K562 (cell line): ENCODE results near the gene BPI. TPM values are rescaled to one million over a fixed set of nuclear protein-coding genes. Genes with fewer than 3 reads are reported as not detected.

Experiments
- ATAC-seq: fragments of 200-7000 bp; cut with Tn5 transposase; 3 replicates; pipeline ENCODE4 v1.9.1; 2020; ENCODE audit warnings: moderate library complexity
- BruUV-seq: library from RNA; stranded (reverse); fragments of 400-500 nt; replicated peaks from 2 replicates; lab custom pipeline; 2021; lab: Mats Ljungman, UMichigan
- CTCF ChIA-PET: fragments of 300-600 bp; formaldehyde crosslinking; extraction: SDS; loops from one replicate; lab custom pipeline; 2021; ENCODE audit warnings: low intra/inter-chr PET ratio; lab: Yijun Ruan, JAX
- POLR2A ChIA-PET: fragments of 300-600, 350-650 bp; sonication (Branson Sonifier 250); formaldehyde crosslinking; extraction: SDS; loops from one replicate; lab custom pipeline; 2021; ENCODE audit warnings: antibody characterized with exemption, inconsistent platforms; lab: Yijun Ruan, JAX
- DNase-seq, 4 experiments: peaks; one replicate each; pipeline versions ENCODE4 v3.0.0 to v3.0.0-alpha.2; 2011 to 2018; ENCODE audit warnings: low spot score in 3 of 4, mixed read lengths in 3 of 4; ENCODE audit errors: extremely low read depth in 1 of 4
- FAIRE-seq: peaks from 2 replicates; lab custom pipeline; 2011; peaks lifted over from hg19 to GRCh38; lab: Jason Lieb, UNC
- H2AFZ ChIP-seq: 2 replicates; pipeline ENCODE4 v1.6.0; 2011; ENCODE audit warnings: low read depth, low read length, control low read depth, inconsistent platforms
- H3K27ac ChIP-seq: fragments of 200-600 bp; 3 replicates; pipeline ENCODE4 v1.8.0; 2011; ENCODE audit warnings: low read depth, mild to moderate bottlenecking, control low read depth, inconsistent platforms, low read length, moderate library complexity, mixed read lengths; ENCODE audit errors: extremely low read depth
- H3K27me3 ChIP-seq, 2 experiments: fragments of 300-600 bp in 1 of 2; 2 replicates in 1 of 2; 3 replicates in 1 of 2; pipeline versions ENCODE4 v1.6.0 to v1.8.0; 2011; ENCODE audit warnings: inconsistent platforms in 2 of 2, low read length in 2 of 2, mild to moderate bottlenecking in 1 of 2, mixed read lengths in 1 of 2, moderate library complexity in 1 of 2; ENCODE audit not compliant: control insufficient read depth in 2 of 2, insufficient read depth in 2 of 2
- H3K36me3 ChIP-seq: fragments of 300-600 bp; 3 replicates; pipeline ENCODE4 v1.8.0; 2011; ENCODE audit warnings: mild to moderate bottlenecking, low read length, inconsistent platforms; ENCODE audit not compliant: control insufficient read depth, insufficient read depth
- H3K4me1 ChIP-seq, 2 experiments: fragments of 200-600 bp in 1 of 2; replicated peaks in 1 of 2; 2 replicates in 1 of 2; 3 replicates in 1 of 2; pipeline versions ENCODE4 v1.5.1 to v1.8.0; 2011; ENCODE audit warnings: inconsistent platforms in 2 of 2, low read length in 2 of 2, mild to moderate bottlenecking in 1 of 2, mixed read lengths in 1 of 2, moderate library complexity in 1 of 2; ENCODE audit not compliant: control insufficient read depth in 2 of 2, insufficient read depth in 2 of 2
- H3K4me2 ChIP-seq: 2 replicates; pipeline ENCODE4 v1.6.1; 2011; ENCODE audit warnings: low read length, control low read depth, inconsistent platforms, mixed read lengths; ENCODE audit not compliant: insufficient read depth
- H3K4me3 ChIP-seq: fragments of 200-600 bp; sonication (generic), shearing (Covaris generic); 2 replicates; pipeline ENCODE4 v1.5.1; 2016; ENCODE audit warnings: control low read depth, inconsistent platforms
- H3K79me2 ChIP-seq: fragments of 200-600 bp; 3 replicates; pipeline ENCODE4 v1.8.0; 2011; ENCODE audit warnings: low read length, inconsistent platforms; ENCODE audit not compliant: control insufficient read depth, insufficient read depth
- H3K9ac ChIP-seq, 2 experiments: 2 replicates each; pipeline versions ENCODE4 v1.6.0 to v1.6.1; 2011; ENCODE audit warnings: low read depth in 2 of 2, low read length in 2 of 2, control low read depth in 1 of 2, inconsistent platforms in 1 of 2, mild to moderate bottlenecking in 1 of 2, mixed read lengths in 1 of 2; ENCODE audit not compliant: insufficient read depth in 1 of 2
- H3K9me1 ChIP-seq: one replicate; pipeline ENCODE4 v1.6.0; 2011; ENCODE audit warnings: inconsistent platforms, mild to moderate bottlenecking, low read length, moderate library complexity; ENCODE audit not compliant: control insufficient read depth, insufficient read depth
- H3K9me3 ChIP-seq: replicated peaks from 2 replicates; pipeline ENCODE4 v1.5.1; 2011; ENCODE audit warnings: low read depth, low read length, inconsistent platforms; ENCODE audit not compliant: control insufficient read depth, insufficient read depth
- H4K20me1 ChIP-seq: replicated peaks from 2 replicates; pipeline ENCODE4 v1.6.1; 2011; ENCODE audit warnings: low read length, inconsistent platforms, mixed read lengths; ENCODE audit not compliant: control insufficient read depth, insufficient read depth
- BRCA1 ChIP-seq, 2 experiments: fragments of 450-650 bp in 1 of 2; sonication (generic) in 1 of 2; formaldehyde crosslinking in 1 of 2; IDR thresholded peaks; 2 replicates each; pipeline versions ENCODE4 v1.5.0 to v1.6.1; 2017 to 2020; ENCODE audit warnings: mild to moderate bottlenecking in 1 of 2, missing genetic modification reagents in 1 of 2
- ELF4 ChIP-seq: fragments of 450-650 bp; formaldehyde crosslinking; IDR thresholded peaks from 2 replicates; pipeline ENCODE4 v1.4.0; 2022; ENCODE audit warnings: missing genetic modification characterization
- FOXA3 ChIP-seq, 2 experiments: fragments of 450-650 bp in 1 of 2; sonication (generic) in 1 of 2; formaldehyde crosslinking; IDR thresholded peaks in 1 of 2; conservative IDR thresholded peaks in 1 of 2; 2 replicates each; pipeline versions ENCODE4 v1.4.0 to v1.8.0; 2020 to 2022; ENCODE audit warnings: mild to moderate bottlenecking in 2 of 2, missing genetic modification reagents in 1 of 2
- HCFC1 ChIP-seq: IDR thresholded peaks from 2 replicates; pipeline ENCODE4 v1.6.1; 2012; ENCODE audit warnings: low read depth, low read length, improper control_type of control experiment
- HDAC8 ChIP-seq: fragments of 450-650 bp; IDR thresholded peaks from 2 replicates; pipeline ENCODE4 v1.6.1; 2016; ENCODE audit warnings: mild to moderate bottlenecking, missing genetic modification characterization, moderate library complexity, missing compliant biosample characterization
- ILF3 ChIP-seq: fragments of 450-650 bp; IDR thresholded peaks from 2 replicates; pipeline ENCODE4 v1.6.1; 2018; ENCODE audit warnings: antibody characterized with exemption, mild to moderate bottlenecking, moderate library complexity, borderline replicate concordance
- KAT7 ChIP-seq: sonication (generic); formaldehyde crosslinking; IDR thresholded peaks from 2 replicates; pipeline ENCODE4 v1.8.0; 2022; ENCODE audit warnings: missing genetic modification reagents, mild to moderate bottlenecking, borderline replicate concordance
- MTA1 ChIP-seq: fragments of 450-650 bp; IDR thresholded peaks from 2 replicates; pipeline ENCODE4 v1.6.1; 2017; ENCODE audit warnings: borderline replicate concordance
- NFE2L1 ChIP-seq: fragments of 450-650 bp; IDR thresholded peaks from 2 replicates; pipeline ENCODE4 v1.6.1; 2016; ENCODE audit warnings: missing genetic modification characterization, low read depth, mild to moderate bottlenecking, missing compliant biosample characterization, moderate library complexity, borderline replicate concordance
- POLR2G ChIP-seq: fragments of 200-400 bp; formaldehyde crosslinking; IDR thresholded peaks from 2 replicates; pipeline ENCODE4 v1.6.1; 2017; ENCODE audit warnings: low read depth, mild to moderate bottlenecking, antibody characterized with exemption, low read length, moderate library complexity
- RFX1 ChIP-seq: fragments of 450-650 bp; IDR thresholded peaks from 2 replicates; pipeline ENCODE4 v1.6.1; 2016; ENCODE audit warnings: mild to moderate bottlenecking, moderate library complexity
- SRF ChIP-seq, 2 experiments: fragments of 250-450, 450-650 bp in 1 of 2; sonication (Bioruptor Pico) in 1 of 2; sonication (generic) in 1 of 2; formaldehyde crosslinking; IDR thresholded peaks; 2 replicates each; pipeline versions ENCODE4 v1.5.0 to v1.5.1; 2020 to 2022; ENCODE audit warnings: mild to moderate bottlenecking in 1 of 2, missing genetic modification reagents in 1 of 2
- TAF9B ChIP-seq: fragments of 450-650 bp; IDR thresholded peaks from 2 replicates; pipeline ENCODE4 v1.6.1; 2018; ENCODE audit warnings: mild to moderate bottlenecking; ENCODE audit not compliant: partially characterized antibody
- U2AF1 ChIP-seq: fragments of 200-400 bp; formaldehyde crosslinking; optimal IDR thresholded peaks from 2 replicates; pipeline ENCODE3; 2017; ENCODE audit warnings: mild to moderate bottlenecking, low read depth, low read length, moderate library complexity
- ZNF12 ChIP-seq: sonication (generic); formaldehyde crosslinking; IDR thresholded peaks from 2 replicates; pipeline ENCODE4 v1.4.0; 2020; ENCODE audit warnings: mild to moderate bottlenecking, missing genetic modification reagents
- ZNF134 ChIP-seq: fragments of 250-450 bp; sonication (Bioruptor Pico); conservative IDR thresholded peaks from 2 replicates; pipeline ENCODE4 v1.4.0; 2020
- ZNF764 ChIP-seq: fragments of 250-450 bp; sonication (Bioruptor Pico); IDR thresholded peaks from 2 replicates; pipeline ENCODE4 v1.4.0; 2020; ENCODE audit warnings: low read depth, mild to moderate bottlenecking, moderate library complexity
- WGBS: fragments of 100-300 bp; shearing (Covaris generic); methylation state at CpG from one replicate; pipeline ENCODE4 v1.1.6; 2016; ENCODE audit warnings: low coverage, mixed read lengths; ENCODE audit not compliant: insufficient coverage; ENCODE audit errors: missing lambda C conversion rate; 5-methylcytosine and 5-hydroxymethylcytosine counted together
- in situ Hi-C: fragments of 300-500 bp; cut with MboI; formaldehyde crosslinking; loops from 4 replicates; pipeline ENCODE4 v1.15.0; 2018; ENCODE audit warnings: inconsistent platforms, mixed read lengths
- intact Hi-C: fragments of 100-400 bp; cut with micrococcal nuclease; formaldehyde crosslinking; loops from 2 replicates; pipeline ENCODE4 v1.14.2; 2022
- polyA plus RNA-seq, 8 experiments: library from polyadenylated mRNA; depleted of rRNA in 4 of 8; stranded (reverse) in 5 of 8; unstranded in 3 of 8; fragments of >200 nt; fragmentation: Nextera tagmentation in 2 of 8; fragmentation: Illumina TruSeq in 1 of 8; extraction: Ambion mirVana in 2 of 8; extraction: Trizol in 1 of 8; gene quantifications; 2 replicates each; pipeline versions ENCODE4 v1.2.1 to v1.2.3, GENCODE V29; 2011 to 2014; ENCODE audit warnings: inconsistent platforms in 1 of 8, missing spikeins in 1 of 8
- total RNA-seq, 7 experiments: library from RNA; depleted of rRNA in 6 of 7; stranded (reverse); fragments of >200 nt in 6 of 7; fragmentation: Illumina TruSeq in 2 of 7; extraction: Trizol in 2 of 7; gene quantifications; 2 replicates each; pipeline versions ENCODE4 v1.2.1 to v1.2.3, GENCODE V29; 2011 to 2021; ENCODE audit warnings: low replicate concordance in 1 of 7
- TF ChIP-seq, protein P1 (sequence below): sonication (generic); formaldehyde crosslinking; IDR thresholded peaks from 2 replicates; pipeline ENCODE4 v1.9.0; 2022; ENCODE audit warnings: mild to moderate bottlenecking, missing genetic modification reagents
- TF ChIP-seq, protein P2 (sequence below): fragments of 450-650 bp; formaldehyde crosslinking; IDR thresholded peaks from 2 replicates; pipeline ENCODE4 v1.4.0; 2022; ENCODE audit warnings: missing genetic modification characterization
- TF ChIP-seq, protein P3 (sequence below): fragments of 250-450 bp; sonication (Bioruptor Pico); IDR thresholded peaks from 2 replicates; pipeline ENCODE4 v1.5.0; 2021

BPI gene
- total and polyA plus RNA-seq, 9 of the 15 experiments (the other 6 are each of a cell fraction or from before 2014, with no cell fraction given), result not detected

DNA sequence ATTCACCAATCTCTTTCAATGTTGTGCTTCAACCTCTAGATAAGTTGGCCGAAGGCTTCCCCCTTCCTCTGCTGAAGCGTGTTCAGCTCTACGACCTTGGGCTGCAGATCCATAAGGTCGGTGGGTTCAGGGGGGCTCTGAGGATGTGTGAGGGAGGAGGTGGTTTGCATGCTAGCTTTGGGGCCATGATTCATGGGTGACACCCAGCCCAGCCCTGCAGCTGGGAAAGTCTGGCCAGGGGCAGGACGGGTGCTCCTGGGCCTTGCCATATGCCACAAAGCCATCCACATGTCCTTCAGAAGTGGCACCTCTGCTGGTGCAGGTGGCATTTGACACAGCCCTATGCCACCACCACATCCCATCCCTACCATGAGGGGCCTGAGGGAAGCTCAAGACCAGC, 69.9 kb downstream of the BPI start:
- BruUV-seq, result no TSS peak
- intact Hi-C loops, result no loop called here
- CTCF ChIA-PET, result no interaction called here

More for the DNA sequence above, 69.9 kb downstream of the BPI start:
- ATAC-seq (no peak), DNase-seq (no peak), FAIRE-seq (no peak)
- H3K4me3 ChIP-seq, result no peak overlapping the region
- peak overlapping the region in 1 of 2 experiments; percentile 24; a peak in 1 of 4 replicates for H3K9ac ChIP-seq
- no peaks in the 10 kb centered on the region for H4K20me1 ChIP-seq
- no peak overlapping the region for H3K4me2 ChIP-seq
- H3K27ac ChIP-seq, result no peak overlapping the region
- in situ Hi-C loops, result no loop called here
- H3K4me1 ChIP-seq, result peaks cover 7 to 14% of the 10 kb centered on the region in 2 experiments; a peak in 4 of 5 replicates
- H2AFZ ChIP-seq, result no peak overlapping the region
- H3K9me1 ChIP-seq, result no peaks in the 10 kb centered on the region
- no peaks in the 10 kb centered on the region for H3K36me3 ChIP-seq
- peaks cover 13 to 33% of the 10 kb centered on the region in 2 experiments; a peak in 4 of 5 replicates for H3K27me3 ChIP-seq
- no peaks in the 10 kb centered on the region for H3K79me2 ChIP-seq
- H3K9me3 ChIP-seq, result no peaks in the 10 kb centered on the region
- POLR2A ChIA-PET, result interaction anchor here (1.1 to 3.8 kb wide), 4 partner anchors 10 to 59 kb away, joined by 3 to 13 read pairs (median 6); no protein-coding TSS in a partner anchor
- WGBS, result 6% methylated on average over 5 of the region's 5 CpGs
- TF ChIP-seq ILF3 (no peak), MTA1 (no peak), HCFC1 (no peak), NFE2L1 (tag) (no peak), ZNF12 (no peak), BRCA1 (IDR thresholded peaks at IDR 0.05) (no peak), BRCA1 (CRISPR knock-in tag; IDR thresholded peaks at IDR 0.05) (no peak), SRF (CRISPR knock-in tag; IDR thresholded peaks at IDR 0.05) (no peak), POLR2G (no peak), TAF9B (no peak), HDAC8 (tag) (no peak), ZNF134 (CRISPR knock-in tag) (no peak), KAT7 (CRISPR knock-in tag) (no peak), ZNF764 (CRISPR knock-in tag) (no peak), U2AF1 (no peak), ELF4 (CRISPR knock-in tag) (no peak), RFX1 (no peak), FOXA3 (CRISPR knock-in tag; conservative IDR thresholded peaks at IDR 0.05 in 1 of 2, IDR thresholded peaks at IDR 0.05 in 1 of 2) (no peak)
- TF ChIP-seq, protein P1, sequence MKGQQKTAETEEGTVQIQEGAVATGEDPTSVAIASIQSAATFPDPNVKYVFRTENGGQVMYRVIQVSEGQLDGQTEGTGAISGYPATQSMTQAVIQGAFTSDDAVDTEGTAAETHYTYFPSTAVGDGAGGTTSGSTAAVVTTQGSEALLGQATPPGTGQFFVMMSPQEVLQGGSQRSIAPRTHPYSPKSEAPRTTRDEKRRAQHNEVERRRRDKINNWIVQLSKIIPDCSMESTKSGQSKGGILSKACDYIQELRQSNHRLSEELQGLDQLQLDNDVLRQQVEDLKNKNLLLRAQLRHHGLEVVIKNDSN (CRISPR knock-in tag), result no peak
- TF ChIP-seq, protein P2, sequence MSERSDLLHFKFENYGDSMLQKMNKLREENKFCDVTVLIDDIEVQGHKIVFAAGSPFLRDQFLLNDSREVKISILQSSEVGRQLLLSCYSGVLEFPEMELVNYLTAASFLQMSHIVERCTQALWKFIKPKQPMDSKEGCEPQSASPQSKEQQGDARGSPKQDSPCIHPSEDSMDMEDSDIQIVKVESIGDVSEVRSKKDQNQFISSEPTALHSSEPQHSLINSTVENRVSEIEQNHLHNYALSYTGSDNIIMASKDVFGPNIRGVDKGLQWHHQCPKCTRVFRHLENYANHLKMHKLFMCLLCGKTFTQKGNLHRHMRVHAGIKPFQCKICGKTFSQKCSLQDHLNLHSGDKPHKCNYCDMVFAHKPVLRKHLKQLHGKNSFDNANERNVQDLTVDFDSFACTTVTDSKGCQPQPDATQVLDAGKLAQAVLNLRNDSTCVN (CRISPR knock-in tag), result no peak
- TF ChIP-seq, protein P3, sequence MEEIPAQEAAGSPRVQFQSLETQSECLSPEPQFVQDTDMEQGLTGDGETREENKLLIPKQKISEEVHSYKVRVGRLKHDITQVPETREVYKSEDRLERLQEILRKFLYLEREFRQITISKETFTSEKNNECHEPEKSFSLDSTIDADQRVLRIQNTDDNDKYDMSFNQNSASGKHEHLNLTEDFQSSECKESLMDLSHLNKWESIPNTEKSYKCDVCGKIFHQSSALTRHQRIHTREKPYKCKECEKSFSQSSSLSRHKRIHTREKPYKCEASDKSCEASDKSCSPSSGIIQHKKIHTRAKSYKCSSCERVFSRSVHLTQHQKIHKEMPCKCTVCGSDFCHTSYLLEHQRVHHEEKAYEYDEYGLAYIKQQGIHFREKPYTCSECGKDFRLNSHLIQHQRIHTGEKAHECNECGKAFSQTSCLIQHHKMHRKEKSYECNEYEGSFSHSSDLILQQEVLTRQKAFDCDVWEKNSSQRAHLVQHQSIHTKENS, result no peak
